HepG2 (cell line): ENCODE results near the gene OLFM1.

Source experiments
- CBX5 ChIP-seq: sonication (generic); formaldehyde crosslinking; IDR thresholded peaks from 2 replicates; pipeline ENCODE4 v1.4.0; 2020; ENCODE audit warnings: missing genetic modification reagents, borderline replicate concordance
- CTCF ChIP-seq: sonication (generic); formaldehyde crosslinking; IDR thresholded peaks from 2 replicates; pipeline ENCODE4 v1.5.0; 2020; ENCODE audit warnings: mild to moderate bottlenecking, missing genetic modification reagents, moderate library complexity
- EZH2 ChIP-seq: conservative IDR thresholded peaks from 2 replicates; pipeline ENCODE4 v1.6.1; 2012; ENCODE audit warnings: mild to moderate bottlenecking, low read depth, low read length, moderate library complexity
- IKZF5 ChIP-seq: IDR thresholded peaks from 2 replicates; pipeline ENCODE4 v1.6.1; 2018; ENCODE audit warnings: missing genetic modification reagents, mild to moderate bottlenecking, missing compliant biosample characterization
- POLR2A ChIP-seq, 2 experiments: IDR thresholded peaks; 2 replicates each; pipeline ENCODE4 v1.6.1; 2011; ENCODE audit warnings: low read depth in 2 of 2, low read length in 2 of 2, mild to moderate bottlenecking in 1 of 2, moderate library complexity in 1 of 2; ENCODE audit not compliant: insufficient read depth in 1 of 2
- REST ChIP-seq, 2 experiments: IDR thresholded peaks; 2 replicates each; pipeline ENCODE4 v1.6.1; 2011 to 2012; ENCODE audit warnings: low read length in 2 of 2, borderline replicate concordance in 1 of 2, low read depth in 1 of 2, mild to moderate bottlenecking in 1 of 2, moderate library complexity in 1 of 2
- ZBTB14 ChIP-seq: sonication (generic); formaldehyde crosslinking; IDR thresholded peaks from 2 replicates; pipeline ENCODE4 v1.4.0; 2020; ENCODE audit warnings: missing genetic modification reagents
- ZNF740 ChIP-seq: sonication (generic); formaldehyde crosslinking; IDR thresholded peaks from 2 replicates; pipeline ENCODE4 v1.4.0; 2020; ENCODE audit warnings: missing genetic modification reagents

- TF ChIP-seq ZNF740 (CRISPR knock-in tag) (no peak), CTCF (CRISPR knock-in tag) (no peak), CBX5 (CRISPR knock-in tag) (no peak), REST (IDR thresholded peaks at IDR 0.05; ENCODE audit: borderline replicate concordance in 1 of 2, low read depth in 1 of 2, low read length in 2 of 2) (no peak), IKZF5 (no peak), EZH2 (no peak), ZBTB14 (no peak), POLR2A (IDR thresholded peaks at IDR 0.05; ENCODE audit: insufficient read depth in 1 of 2, low read depth in 2 of 2, low read length in 2 of 2) (no peak)
These were observed 18.5 kb downstream of the OLFM1 start for GRCh38 chr9:135105938-135106491.
